GM19468 (cell line): ENCODE data around the gene NTSR2.

ENCODE experiments used
- ATAC-seq: cut with Tn5 transposase; IDR thresholded peaks from one replicate; pipeline ENCODE4 v1.9.1; 2021; ENCODE audit warnings: mild to moderate bottlenecking, moderate library complexity, moderate number of reproducible peaks; ENCODE audit not compliant: unreplicated experiment; ENCODE audit errors: extremely low read depth

NTSR2 gene

GRCh38 chr2:11633923-11634478 lies 36.0 kb downstream of the NTSR2 start:
- no peak for ATAC-seq

DNA sequence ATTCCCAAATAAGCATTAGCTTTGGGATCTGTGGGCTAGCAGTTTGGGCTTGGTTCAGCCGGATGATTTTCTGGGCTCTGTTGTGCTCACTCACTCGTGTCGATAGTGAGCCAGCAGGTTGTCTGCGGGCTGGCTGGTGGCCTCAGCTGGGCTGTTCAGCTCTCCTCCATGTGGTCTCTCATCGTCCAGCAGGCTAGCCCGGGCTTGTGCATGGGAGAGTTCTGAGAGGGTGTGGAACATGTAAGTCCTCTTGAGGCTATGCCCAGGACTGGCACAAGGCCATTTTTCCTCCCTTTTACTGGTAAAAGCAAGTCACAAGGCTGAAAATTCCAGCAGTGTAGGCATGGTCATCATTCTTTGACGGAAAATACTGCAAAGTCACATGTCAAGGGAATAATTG lies 38.5 kb downstream of the NTSR2 start:
- ATAC-seq = no peak

GRCh38 chr2:11630855-11631254 lies 39.1 kb downstream of the NTSR2 start:
- no peak for ATAC-seq

DNA sequence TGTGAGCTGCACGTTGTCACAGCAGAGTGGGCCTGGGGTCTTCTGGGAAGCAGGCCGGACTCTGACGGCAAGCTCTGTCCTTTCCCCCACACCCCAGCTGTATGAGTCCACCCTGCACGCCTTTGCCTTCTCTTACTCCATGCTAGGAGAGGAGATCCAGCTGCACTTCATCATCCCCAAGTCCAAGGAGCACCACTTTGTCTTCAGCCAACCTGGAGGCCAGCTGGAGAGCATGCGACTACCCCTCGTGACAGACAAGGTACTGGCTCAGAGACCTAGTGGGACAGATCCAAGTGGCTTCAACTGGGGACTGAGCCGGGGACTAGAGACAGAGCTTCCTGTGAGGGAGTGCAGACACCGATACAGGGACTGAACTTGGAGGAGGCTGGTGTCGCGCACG lies 40.1 kb downstream of the NTSR2 start:
- no peak for ATAC-seq

DNA sequence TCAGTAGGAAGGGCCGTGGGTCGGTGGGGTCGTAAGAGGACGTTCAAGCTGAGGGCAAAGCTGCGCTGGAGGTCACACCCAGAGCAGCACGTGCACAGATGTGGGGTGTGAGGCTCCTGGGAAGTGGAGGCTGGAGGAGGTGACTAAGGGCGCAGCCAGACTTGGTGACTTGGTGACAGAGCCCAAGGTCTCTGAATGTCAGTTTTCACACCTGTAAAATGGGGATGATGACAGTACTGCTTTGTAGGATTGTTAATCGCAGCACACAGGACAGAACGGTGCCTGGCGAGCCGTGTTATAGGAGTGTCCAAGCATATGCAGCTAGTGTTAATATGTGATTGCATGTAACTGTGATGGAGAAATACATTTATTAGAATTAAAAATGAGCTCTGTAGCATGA lies 40.8 kb downstream of the NTSR2 start:
- no peak for ATAC-seq

DNA sequence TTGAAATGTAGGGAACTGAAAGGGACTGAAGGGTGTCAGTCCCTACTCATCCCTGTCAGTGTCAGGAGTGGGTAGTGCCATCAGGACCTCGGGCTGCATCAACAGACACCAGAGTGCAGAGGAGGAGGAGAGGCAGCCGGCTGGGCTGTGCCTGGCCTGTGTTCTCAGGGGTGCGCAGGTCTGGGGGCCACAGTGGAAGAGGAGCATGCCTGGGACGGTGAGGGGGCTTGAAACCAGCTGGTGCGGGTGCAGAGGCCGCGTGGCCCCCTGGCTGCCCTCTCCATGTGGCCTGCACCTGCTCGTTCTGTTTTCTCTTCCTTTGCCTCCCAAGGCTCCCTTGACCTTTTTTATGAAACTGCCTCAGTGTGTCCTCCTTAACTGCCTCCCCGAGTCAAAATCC lies 41.3 kb downstream of the NTSR2 start:
- ATAC-seq = no peak

GRCh38 chr2:11625671-11626070 lies 44.3 kb downstream of the NTSR2 start:
- no peak for ATAC-seq

GRCh38 chr2:11624893-11625292 lies 45.1 kb downstream of the NTSR2 start:
- ATAC-seq = no peak

DNA sequence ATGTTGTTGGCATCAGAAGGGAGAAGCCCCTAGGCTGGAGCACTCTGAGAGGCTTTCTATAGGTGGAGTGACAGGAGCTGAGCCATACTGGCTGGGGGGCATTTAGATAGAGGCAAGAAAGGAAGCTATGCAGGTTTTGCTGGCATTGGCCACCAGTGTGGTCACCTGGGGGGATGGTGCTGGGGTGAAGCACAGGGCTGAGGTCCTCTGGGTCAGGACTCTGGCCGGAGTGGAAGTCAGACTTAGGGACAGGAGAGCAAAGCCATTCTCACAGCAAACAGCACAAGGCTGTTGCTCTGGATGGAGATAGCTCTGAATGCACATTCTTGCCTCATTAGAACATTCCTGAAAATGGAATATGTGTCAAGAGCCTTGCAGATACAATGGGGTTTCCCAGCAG lies 47.4 kb downstream of the NTSR2 start:
- no peak for ATAC-seq

DNA sequence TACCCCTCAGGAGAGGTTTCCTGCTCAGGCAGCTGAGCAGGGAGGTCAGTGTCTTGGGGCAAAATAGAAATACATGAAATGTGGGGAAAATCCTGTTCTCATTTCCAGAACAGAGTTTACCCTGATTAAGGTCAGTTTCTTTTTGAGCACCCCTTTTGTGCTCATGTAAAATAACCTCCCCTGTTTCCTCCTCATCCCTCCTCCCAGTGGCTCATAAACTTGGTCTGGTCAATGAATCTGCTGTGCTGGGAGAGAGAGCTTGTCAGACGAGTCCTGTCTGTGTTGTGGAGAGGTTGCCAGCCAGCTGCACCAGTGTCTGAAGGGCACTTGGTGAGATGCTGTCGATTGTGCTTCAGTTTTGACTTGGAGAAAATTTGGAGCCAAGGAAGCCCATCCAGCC lies 48.6 kb downstream of the NTSR2 start:
- no peak for ATAC-seq

DNA sequence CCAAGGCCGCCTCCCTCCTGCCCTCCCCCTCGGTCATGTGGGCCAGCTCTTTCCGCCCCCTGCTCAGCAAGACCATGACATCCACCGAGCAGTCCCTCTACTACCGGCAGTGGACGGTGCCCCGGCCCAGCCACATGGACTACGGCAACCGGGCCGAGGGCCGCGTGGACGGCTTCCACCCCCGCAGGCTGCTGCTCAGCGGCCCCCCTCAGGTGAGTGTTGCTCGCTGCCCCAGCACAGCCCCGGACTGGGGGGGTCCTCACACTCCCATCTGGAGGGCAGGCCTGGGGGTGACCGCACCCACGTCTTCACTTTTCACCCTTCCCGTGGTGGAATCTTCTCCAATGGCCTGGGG lies 51.3 kb downstream of the NTSR2 start:
- no peak for ATAC-seq

DNA sequence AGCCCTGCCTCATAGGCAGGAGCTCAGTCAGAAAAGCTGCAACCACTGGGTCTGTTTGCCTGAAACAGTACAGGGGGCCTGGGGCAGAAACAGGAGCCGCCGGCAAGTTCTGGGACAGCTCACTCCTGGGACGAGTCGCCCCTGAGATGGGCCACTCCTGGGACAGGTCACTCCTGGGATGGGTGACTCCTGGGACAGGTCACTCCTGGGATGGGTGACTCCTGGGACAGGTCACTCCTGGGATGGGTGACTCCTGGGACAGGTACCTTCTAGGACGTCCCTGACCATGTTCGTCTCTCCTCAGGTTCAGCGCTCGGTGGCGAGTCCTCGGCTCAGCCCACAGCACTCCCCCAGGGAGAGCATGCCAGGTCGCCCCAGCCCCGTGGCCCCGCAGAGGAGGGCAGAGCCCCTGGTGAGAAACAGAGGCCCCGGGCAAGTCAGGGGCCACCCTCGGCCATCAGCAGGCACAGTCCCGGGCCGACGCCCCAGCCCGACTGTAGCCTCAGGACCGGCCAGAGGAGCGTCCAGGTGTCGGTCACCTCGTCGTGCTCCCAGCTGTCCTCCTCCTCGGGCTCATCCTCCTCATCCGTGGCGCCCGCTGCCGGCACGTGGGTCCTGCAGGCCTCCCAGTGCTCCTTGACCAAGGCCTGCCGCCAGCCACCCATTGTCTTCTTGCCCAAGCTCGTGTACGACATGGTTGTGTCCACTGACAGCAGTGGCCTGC lies 51.8 kb downstream of the NTSR2 start:
- no peak for ATAC-seq

DNA sequence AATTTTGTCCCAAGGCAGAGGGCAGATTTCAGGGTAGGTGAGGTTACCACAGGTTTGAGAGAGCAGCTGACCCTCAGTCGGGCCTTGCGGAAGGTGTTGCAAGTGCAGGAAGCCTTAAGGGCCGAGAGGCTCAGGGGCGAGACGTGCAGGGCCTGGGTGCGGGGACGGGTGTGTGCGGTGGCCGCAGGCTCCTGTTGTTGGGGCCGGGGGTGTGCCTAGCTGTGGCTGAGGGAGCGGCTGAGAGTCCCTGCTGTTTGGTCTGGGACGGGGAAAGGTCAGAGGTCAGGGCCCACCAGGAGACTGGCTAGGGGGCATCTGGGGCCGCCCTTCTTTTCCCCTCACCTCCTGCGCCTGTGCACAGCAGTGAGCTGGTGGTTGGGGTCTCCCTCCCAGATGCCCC lies 52.5 kb downstream of the NTSR2 start:
- no peak for ATAC-seq

- ATAC-seq = no peak
Measured at GRCh38 chr2:11616851-11617415, 53.1 kb downstream of the NTSR2 start.

DNA sequence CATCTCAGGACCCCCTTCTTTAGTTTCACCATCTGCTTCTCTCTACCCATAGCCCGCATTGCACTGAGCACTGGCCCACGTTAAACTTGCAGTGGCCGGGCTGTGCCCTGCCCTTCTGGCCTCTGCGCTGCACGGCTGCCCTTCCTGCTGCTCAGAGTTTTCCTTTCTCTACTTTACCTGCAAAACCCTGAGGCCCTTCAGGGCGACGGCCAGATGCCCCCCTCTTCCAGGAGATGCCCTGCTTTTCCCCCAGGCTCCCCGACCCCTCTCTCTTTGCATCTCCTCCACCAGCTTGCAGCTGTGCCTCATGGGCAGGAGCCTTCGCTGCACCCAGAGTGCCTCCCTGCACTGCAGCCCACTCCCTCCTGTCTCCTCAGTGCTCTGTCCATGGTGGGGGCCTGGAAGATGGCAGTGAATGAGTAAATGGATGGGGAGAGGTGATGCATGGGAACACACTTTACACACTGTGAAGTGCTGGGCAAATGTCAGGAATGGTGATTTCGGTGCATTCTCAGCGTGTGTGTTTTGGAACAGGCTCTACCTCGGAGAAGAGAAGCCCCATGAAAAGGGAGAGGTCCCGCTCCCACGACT lies 53.8 kb downstream of the NTSR2 start:
- no peak for ATAC-seq

DNA sequence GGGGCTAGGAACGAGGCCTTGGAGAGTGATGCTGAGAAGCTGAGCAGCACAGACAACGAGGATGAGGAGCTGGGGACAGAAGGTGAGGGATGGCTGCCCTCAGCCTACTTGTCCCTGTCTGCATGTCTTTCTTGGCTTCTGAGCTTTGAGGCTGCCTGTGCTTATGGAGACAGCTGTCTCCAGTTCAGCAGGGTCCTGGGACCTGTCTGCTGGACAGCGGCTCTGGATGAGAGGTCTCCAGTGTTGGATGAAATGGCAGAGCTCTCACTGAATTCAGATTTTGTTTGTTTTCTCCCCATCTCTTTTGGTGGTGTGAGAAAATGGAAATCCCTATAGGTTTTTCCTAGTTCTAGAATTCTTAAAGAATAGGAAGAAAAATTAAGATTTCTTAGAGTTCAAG lies 54.8 kb downstream of the NTSR2 start:
- ATAC-seq = no peak

GRCh38 chr2:11613297-11613696 lies 56.7 kb downstream of the NTSR2 start:
- no peak for ATAC-seq

DNA sequence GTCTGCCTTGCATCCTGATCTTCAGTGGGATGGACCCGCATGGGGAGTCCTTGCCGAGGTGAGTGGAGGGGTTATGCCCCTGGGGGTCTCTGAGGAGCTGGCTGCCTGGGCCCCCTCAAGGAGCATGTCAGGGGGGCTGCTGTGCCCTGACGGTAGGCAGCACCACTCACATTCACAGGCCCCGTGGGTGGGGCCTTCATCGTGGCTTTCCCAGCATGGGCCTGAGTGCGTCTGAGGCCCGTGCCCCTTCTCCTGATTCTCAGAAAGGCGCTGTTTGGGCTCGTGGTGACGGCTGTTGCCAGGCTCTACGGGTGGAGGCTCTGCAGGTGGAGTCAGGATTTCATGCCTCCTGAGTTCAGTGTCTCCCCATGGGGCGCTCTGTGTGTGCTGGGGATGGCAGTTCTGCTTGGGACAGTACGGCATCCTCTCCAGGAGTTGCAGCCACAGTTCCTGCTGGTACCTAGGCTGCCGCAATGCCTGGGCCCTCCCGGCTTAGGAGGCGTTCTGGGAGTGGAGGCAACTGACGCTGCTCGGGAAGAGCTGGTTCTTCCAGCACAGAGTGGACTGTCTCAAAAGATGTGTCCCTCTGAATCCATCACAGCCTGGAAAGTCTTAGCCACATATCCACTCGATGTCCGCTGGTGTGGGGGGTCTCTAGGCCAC lies 57.3 kb downstream of the NTSR2 start:
- no peak for ATAC-seq

GRCh38 chr2:11611251-11611650 lies 58.7 kb downstream of the NTSR2 start:
- ATAC-seq = no peak

DNA sequence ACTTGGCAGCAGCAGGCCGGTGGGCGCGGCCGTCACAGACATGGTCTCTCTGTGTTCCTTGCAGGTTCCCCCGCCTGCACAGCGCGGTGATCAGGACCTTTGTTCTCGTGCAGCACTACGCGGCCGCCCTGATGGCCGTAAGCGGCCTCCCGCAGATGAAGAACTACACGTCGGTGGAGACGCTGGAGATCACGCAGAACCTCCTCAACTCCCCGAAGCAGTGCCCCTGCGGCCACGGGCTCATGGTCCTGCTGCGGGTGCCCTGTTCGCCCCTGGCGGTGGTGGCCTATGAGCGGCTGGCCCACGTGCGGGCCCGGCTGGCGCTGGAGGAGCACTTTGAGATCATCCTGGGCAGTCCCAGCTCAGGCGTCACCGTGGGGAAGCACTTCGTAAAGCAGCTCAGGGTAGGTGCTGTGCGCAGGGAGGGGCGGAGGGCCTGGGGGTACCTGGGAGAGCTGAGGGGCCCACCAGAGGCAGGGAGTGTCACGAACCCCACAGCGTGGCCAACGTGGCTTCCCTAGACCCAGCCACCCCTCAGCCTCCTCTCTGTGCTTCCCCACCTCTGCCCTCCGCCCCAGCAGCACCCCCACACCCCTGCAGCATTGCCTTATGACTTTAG lies 59.3 kb downstream of the NTSR2 start:
- no peak for ATAC-seq
